Mesenchymal stem cell (in vitro differentiated cells and primary cell): ENCODE measurements around the gene SLC8A1.

Experiments used
- DNase-seq: peaks from one replicate; pipeline ENCODE4 v3.0.0-alpha.2; 2013
- H2AFZ ChIP-seq: one replicate; pipeline ENCODE4 v1.6.1; 2013; ENCODE audit warnings: low read depth, mild to moderate bottlenecking, control low read depth, inconsistent platforms, low read length, moderate library complexity
- H2AK5ac ChIP-seq: 2 replicates; pipeline ENCODE4 v1.6.1; 2013; ENCODE audit warnings: low read length, moderate library complexity, mild to moderate bottlenecking, inconsistent platforms; ENCODE audit not compliant: severe bottlenecking
- H2BK120ac ChIP-seq: one replicate; pipeline ENCODE4 v1.6.1; 2013; ENCODE audit warnings: low read depth, mild to moderate bottlenecking, inconsistent platforms, low read length, moderate library complexity
- H2BK12ac ChIP-seq, 2 experiments: one replicate each; pipeline ENCODE4 v1.6.1; 2013; ENCODE audit warnings: inconsistent platforms in 2 of 2, low read length in 2 of 2, mild to moderate bottlenecking in 2 of 2, moderate library complexity in 2 of 2, control low read depth in 1 of 2
- H2BK15ac ChIP-seq: one replicate; pipeline ENCODE4 v1.6.1; 2013; ENCODE audit warnings: mild to moderate bottlenecking, low read depth, inconsistent platforms; ENCODE audit not compliant: poor library complexity, severe bottlenecking
- H2BK5ac ChIP-seq: 2 replicates; pipeline ENCODE4 v1.6.1; 2013; ENCODE audit warnings: low read depth, mild to moderate bottlenecking, low read length, control low read depth, inconsistent platforms; ENCODE audit not compliant: poor library complexity, severe bottlenecking
- H3K14ac ChIP-seq, 2 experiments: one replicate each; pipeline ENCODE4 v1.6.1; 2013; ENCODE audit warnings: inconsistent platforms in 2 of 2, low read length in 2 of 2, control low read depth in 1 of 2, mild to moderate bottlenecking in 1 of 2, moderate library complexity in 1 of 2
- H3K18ac ChIP-seq, 2 experiments: one replicate each; pipeline ENCODE4 v1.6.1; 2013; ENCODE audit warnings: inconsistent platforms in 2 of 2, low read length in 2 of 2, control low read depth in 1 of 2, low read depth in 1 of 2, mild to moderate bottlenecking in 1 of 2
- H3K23ac ChIP-seq, 2 experiments: one replicate each; pipeline ENCODE4 v1.6.1; 2013; ENCODE audit warnings: inconsistent platforms in 2 of 2, low read length in 2 of 2, mild to moderate bottlenecking in 2 of 2, moderate library complexity in 2 of 2, control low read depth in 1 of 2
- H3K27ac ChIP-seq: 2 replicates; pipeline ENCODE4 v1.5.1; 2013; ENCODE audit warnings: mild to moderate bottlenecking, moderate library complexity, low read length, control low read depth, inconsistent platforms; ENCODE audit not compliant: poor library complexity, severe bottlenecking
- H3K27me3 ChIP-seq, 2 experiments: 2 replicates each; pipeline versions ENCODE4 v1.6.1 to v1.7.0; 2013; ENCODE audit warnings: low read length in 2 of 2, mild to moderate bottlenecking in 2 of 2, moderate library complexity in 2 of 2, control low read depth in 1 of 2, inconsistent platforms in 1 of 2; ENCODE audit not compliant: control insufficient read depth in 1 of 2, insufficient read depth in 1 of 2
- H3K36me3 ChIP-seq, 2 experiments: 2 replicates each; pipeline versions ENCODE4 v1.6.1 to v1.7.0; 2013; ENCODE audit warnings: low read length in 2 of 2, control low read depth in 1 of 2, inconsistent platforms in 1 of 2, low read depth in 1 of 2, mild to moderate bottlenecking in 1 of 2; ENCODE audit not compliant: insufficient read depth in 2 of 2, control insufficient read depth in 1 of 2
- H3K4ac ChIP-seq, 2 experiments: one replicate each; pipeline ENCODE4 v1.6.1; 2013; ENCODE audit warnings: inconsistent platforms in 2 of 2, low read length in 2 of 2, mild to moderate bottlenecking in 2 of 2, moderate library complexity in 2 of 2, control low read depth in 1 of 2, low read depth in 1 of 2
- H3K4me1 ChIP-seq: 2 replicates; pipeline ENCODE4 v1.6.1; 2013; ENCODE audit warnings: low read depth, low read length, control low read depth; ENCODE audit not compliant: control insufficient read depth, insufficient read depth
- H3K4me2 ChIP-seq: 2 replicates; pipeline ENCODE4 v1.6.1; 2013; ENCODE audit warnings: low read length, mild to moderate bottlenecking, inconsistent platforms; ENCODE audit not compliant: poor library complexity, severe bottlenecking
- H3K4me3 ChIP-seq, 2 experiments: 2 replicates each; pipeline versions ENCODE4 v1.5.1 to v1.7.0; 2013; ENCODE audit warnings: low read length in 2 of 2, mild to moderate bottlenecking in 2 of 2, control low read depth in 1 of 2, low read depth in 1 of 2; ENCODE audit not compliant: insufficient read depth in 1 of 2
- H3K79me1 ChIP-seq: replicated peaks from 2 replicates; pipeline ENCODE4 v1.6.1; 2013; ENCODE audit warnings: mild to moderate bottlenecking, control low read depth, low read length, inconsistent platforms; ENCODE audit not compliant: poor library complexity, severe bottlenecking
- H3K9ac ChIP-seq: 2 replicates; pipeline ENCODE4 v1.7.0; 2013; ENCODE audit warnings: mild to moderate bottlenecking, low read length, moderate library complexity
- H3K9me3 ChIP-seq: 2 replicates; pipeline ENCODE4 v1.7.0; 2013; ENCODE audit warnings: mild to moderate bottlenecking, low read length; ENCODE audit not compliant: control insufficient read depth
- H4K8ac ChIP-seq: one replicate; pipeline ENCODE4 v1.6.1; 2013; ENCODE audit warnings: inconsistent platforms, mild to moderate bottlenecking, low read length, moderate library complexity
- H4K91ac ChIP-seq: one replicate; pipeline ENCODE4 v1.6.1; 2013; ENCODE audit warnings: mild to moderate bottlenecking, low read length, inconsistent platforms
- WGBS: methylation state at CpG from one replicate; pipeline ENCODE4 v1.1.7; 2013; ENCODE audit warnings: mixed read lengths; 5-methylcytosine and 5-hydroxymethylcytosine counted together

Gene SLC8A1

DNA sequence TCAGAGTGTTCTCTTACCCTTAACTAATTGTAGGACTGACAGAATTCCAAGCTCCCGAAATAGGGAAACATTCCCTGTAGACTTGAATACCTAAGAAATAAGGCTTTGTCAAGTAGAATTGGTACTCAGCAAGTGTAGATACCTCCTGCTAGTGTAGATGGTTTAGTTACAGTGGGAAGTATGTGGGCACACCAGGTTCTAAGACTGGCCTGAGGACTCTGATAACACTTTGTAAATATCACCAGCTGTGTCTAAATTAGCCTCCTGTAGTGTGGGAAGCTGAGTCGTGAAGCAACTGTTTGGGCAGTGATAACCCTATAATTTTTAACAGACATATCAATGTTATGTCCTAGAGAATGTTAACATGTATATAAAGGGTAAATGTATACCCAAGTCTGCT, 304.5 kb downstream of the SLC8A1 start:
- H2AK5ac ChIP-seq, result no peak overlapping the region
- no peak overlapping the region for H4K91ac ChIP-seq
- no peak overlapping the region for H3K18ac ChIP-seq
- H3K9me3 ChIP-seq, result no peaks in the 10 kb centered on the region
- H4K8ac ChIP-seq, result no peak overlapping the region
- H2BK120ac ChIP-seq, result no peak overlapping the region
- no peak overlapping the region for H3K27ac ChIP-seq
- H3K9ac ChIP-seq, result no peak overlapping the region
- no peak overlapping the region for H3K4me3 ChIP-seq
- H3K79me1 ChIP-seq, result no peaks in the 10 kb centered on the region
- DNase-seq, result no peak
- no CpG with 5 or more reads among the region's 2 CpGs for WGBS
- no peak overlapping the region for H3K14ac ChIP-seq
- no peak overlapping the region for H2BK5ac ChIP-seq
- no peak overlapping the region for H2BK15ac ChIP-seq
- no peaks in the 10 kb centered on the region for H3K27me3 ChIP-seq
- H3K4me1 ChIP-seq, result no peaks in the 10 kb centered on the region
- no peak overlapping the region for H2AFZ ChIP-seq
- H3K36me3 ChIP-seq, result no peaks in the 10 kb centered on the region
- H2BK12ac ChIP-seq, result no peak overlapping the region
- no peak overlapping the region for H3K4me2 ChIP-seq
- no peak overlapping the region for H3K4ac ChIP-seq
- no peak overlapping the region for H3K23ac ChIP-seq

DNA sequence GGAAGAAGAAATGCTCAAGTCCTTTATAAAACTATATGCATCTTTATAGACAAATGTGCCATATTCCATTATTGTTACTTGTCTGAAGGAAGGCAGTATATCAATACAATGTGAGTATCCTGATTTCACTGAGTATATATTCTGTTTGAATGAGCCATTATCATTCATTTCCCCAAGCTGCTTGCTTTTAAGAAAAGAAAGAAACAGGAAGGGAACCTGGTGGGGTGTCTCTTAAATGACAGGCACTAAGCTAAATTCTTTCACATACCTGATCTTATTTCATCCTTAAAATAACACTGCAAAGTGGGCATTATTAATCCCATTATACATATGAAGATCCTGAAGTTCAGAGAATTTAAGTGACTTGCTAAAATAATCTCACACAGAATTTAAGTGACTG, 307.9 kb downstream of the SLC8A1 start:
- no peak overlapping the region for H3K4me2 ChIP-seq
- no peak overlapping the region for H3K4ac ChIP-seq
- peaks cover 0 to 4% of the 10 kb centered on the region in 2 experiments for H3K36me3 ChIP-seq
- no peak overlapping the region for H3K27ac ChIP-seq
- no peak overlapping the region for H4K8ac ChIP-seq
- H2BK12ac ChIP-seq, result no peak overlapping the region
- no peaks in the 10 kb centered on the region for H3K4me1 ChIP-seq
- no peak for DNase-seq
- no peak overlapping the region for H3K14ac ChIP-seq
- H2AK5ac ChIP-seq, result no peak overlapping the region
- no peak overlapping the region for H3K18ac ChIP-seq
- H4K91ac ChIP-seq, result no peak overlapping the region
- no peak overlapping the region for H3K9ac ChIP-seq
- H3K79me1 ChIP-seq, result no peaks in the 10 kb centered on the region
- no peaks in the 10 kb centered on the region for H3K9me3 ChIP-seq
- no peak overlapping the region for H3K4me3 ChIP-seq
- H2BK15ac ChIP-seq, result no peak overlapping the region
- no peak overlapping the region for H2BK120ac ChIP-seq
- no peak overlapping the region for H3K23ac ChIP-seq
- H2AFZ ChIP-seq, result no peak overlapping the region
- H3K27me3 ChIP-seq, result no peaks in the 10 kb centered on the region
- no peak overlapping the region for H2BK5ac ChIP-seq

DNA sequence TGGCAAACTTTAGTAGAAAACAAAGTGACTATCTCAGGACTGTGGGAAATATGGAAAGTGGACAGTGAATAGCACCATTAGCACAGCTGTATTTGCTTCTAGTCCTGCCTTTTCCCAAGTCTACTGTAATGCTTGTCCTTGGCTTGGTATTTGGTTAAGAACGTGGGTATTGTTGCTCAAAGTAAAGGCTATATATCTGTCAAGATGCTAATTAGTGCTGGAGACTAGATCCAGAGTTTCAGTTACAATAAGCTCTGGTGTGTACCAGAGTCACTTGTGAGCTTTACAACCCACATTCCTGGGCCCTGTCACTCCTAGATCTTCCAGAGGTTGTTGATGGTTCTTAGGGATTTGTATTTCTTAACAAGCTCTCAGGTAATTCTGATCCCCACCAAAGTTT, 313.6 kb downstream of the SLC8A1 start:
- H3K27me3 ChIP-seq, result no peaks in the 10 kb centered on the region
- no peak overlapping the region for H2AFZ ChIP-seq
- H4K8ac ChIP-seq, result no peak overlapping the region
- no peak overlapping the region for H2BK12ac ChIP-seq
- no peak overlapping the region for H2AK5ac ChIP-seq
- no CpG with 5 or more reads among the region's 1 CpG for WGBS
- H2BK120ac ChIP-seq, result no peak overlapping the region
- H3K18ac ChIP-seq, result no peak overlapping the region
- no peak overlapping the region for H4K91ac ChIP-seq
- no peaks in the 10 kb centered on the region for H3K9me3 ChIP-seq
- H3K36me3 ChIP-seq, result peaks cover 0 to 4% of the 10 kb centered on the region in 2 experiments
- no peak overlapping the region for H2BK5ac ChIP-seq
- DNase-seq, result no peak
- H3K4me1 ChIP-seq, result no peaks in the 10 kb centered on the region
- H3K27ac ChIP-seq, result no peak overlapping the region
- no peaks in the 10 kb centered on the region for H3K79me1 ChIP-seq
- H3K4me3 ChIP-seq, result no peak overlapping the region
- H3K9ac ChIP-seq, result no peak overlapping the region
- H3K23ac ChIP-seq, result no peak overlapping the region
- no peak overlapping the region for H3K4ac ChIP-seq
- no peak overlapping the region for H3K14ac ChIP-seq
- H2BK15ac ChIP-seq, result no peak overlapping the region
- no peak overlapping the region for H3K4me2 ChIP-seq

DNA sequence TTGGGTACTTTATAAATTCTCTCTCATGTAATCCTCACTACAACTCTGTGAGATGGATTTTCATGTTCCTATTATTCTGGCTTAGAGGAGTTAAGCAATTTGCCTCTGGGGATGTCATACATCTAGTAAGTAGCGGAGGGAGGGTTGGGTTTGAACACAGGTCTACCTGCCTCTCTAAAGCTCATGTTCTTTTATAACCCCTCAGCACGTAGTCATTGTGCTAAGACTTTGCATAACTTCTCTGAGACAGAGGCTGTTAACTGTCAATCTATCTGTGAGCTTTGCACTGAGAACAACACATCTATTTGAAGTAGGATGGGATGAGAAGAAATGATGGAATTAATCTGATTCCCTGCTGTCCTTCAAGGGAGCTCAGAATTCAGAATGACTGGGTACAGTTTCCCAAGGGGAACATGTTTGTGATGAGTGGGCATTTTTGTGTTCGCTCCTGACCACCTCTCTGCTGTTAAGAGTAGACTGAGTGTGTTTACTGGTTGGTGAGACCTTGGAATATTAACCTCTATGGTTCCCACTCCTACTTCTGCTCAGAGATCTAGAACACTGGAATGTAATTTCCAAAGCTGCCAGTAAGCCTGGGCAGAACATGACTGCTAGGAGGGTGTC, 320.7 kb downstream of the SLC8A1 start:
- H3K23ac ChIP-seq, result no peak overlapping the region
- no peak for DNase-seq

More for the DNA sequence above, 320.7 kb downstream of the SLC8A1 start:
- Histone ChIP-seq H3K79me1 (no peaks in the 10 kb centered on the region), H3K4me2 (no peak overlapping the region), H2BK12ac (no peak overlapping the region), H2BK15ac (no peak overlapping the region), H3K4me3 (no peak overlapping the region), H3K14ac (no peak overlapping the region), H3K18ac (no peak overlapping the region), H3K9ac (no peak overlapping the region), H2AFZ (no peak overlapping the region), H3K9me3 (no peaks in the 10 kb centered on the region), H3K36me3 (no peaks in the 10 kb centered on the region), H4K91ac (no peak overlapping the region), H2BK120ac (no peak overlapping the region), H3K4me1 (peaks cover 5% of the 10 kb centered on the region), H3K4ac (no peak overlapping the region), H2BK5ac (no peak overlapping the region), H4K8ac (no peak overlapping the region), H3K27me3 (no peaks in the 10 kb centered on the region), H3K27ac (no peak overlapping the region), H2AK5ac (no peak overlapping the region)
- 94% methylated on average over 2 of the region's 3 CpGs for WGBS
